IPS-20b (cell line): ENCODE results near the gene TMOD4.
"Not testable (repeated sequence)": the region's sequence is repeated elsewhere in the genome, so short reads cannot be mapped to it uniquely, and the experiment has no call there.

Source experiments
- H3K27ac ChIP-seq: one replicate; pipeline ENCODE4 v1.5.1; 2013; ENCODE audit warnings: low read length
- H3K27me3 ChIP-seq: 2 replicates; pipeline ENCODE4 v1.6.1; 2013; ENCODE audit warnings: mild to moderate bottlenecking, low read length, inconsistent platforms; ENCODE audit not compliant: insufficient read depth
- H3K36me3 ChIP-seq: 2 replicates; pipeline ENCODE4 v1.6.1; 2013; ENCODE audit warnings: low read depth, mild to moderate bottlenecking, inconsistent platforms, low read length, moderate library complexity; ENCODE audit not compliant: insufficient read depth
- H3K4me1 ChIP-seq: 2 replicates; pipeline ENCODE4 v1.6.1; 2013; ENCODE audit warnings: mild to moderate bottlenecking, control low read depth, inconsistent platforms, low read length, moderate library complexity; ENCODE audit not compliant: insufficient read depth
- H3K4me3 ChIP-seq: 2 replicates; pipeline ENCODE4 v1.5.1; 2013; ENCODE audit warnings: mild to moderate bottlenecking, low read length, inconsistent platforms
- H3K9ac ChIP-seq: 2 replicates; pipeline ENCODE4 v1.6.1; 2013; ENCODE audit warnings: low read depth, mild to moderate bottlenecking, inconsistent platforms, low read length, moderate library complexity
- H3K9me3 ChIP-seq: 2 replicates; pipeline ENCODE4 v1.6.1; 2013; ENCODE audit warnings: mild to moderate bottlenecking, low read depth, low read length, inconsistent platforms; ENCODE audit not compliant: insufficient read depth

Gene TMOD4

DNA sequence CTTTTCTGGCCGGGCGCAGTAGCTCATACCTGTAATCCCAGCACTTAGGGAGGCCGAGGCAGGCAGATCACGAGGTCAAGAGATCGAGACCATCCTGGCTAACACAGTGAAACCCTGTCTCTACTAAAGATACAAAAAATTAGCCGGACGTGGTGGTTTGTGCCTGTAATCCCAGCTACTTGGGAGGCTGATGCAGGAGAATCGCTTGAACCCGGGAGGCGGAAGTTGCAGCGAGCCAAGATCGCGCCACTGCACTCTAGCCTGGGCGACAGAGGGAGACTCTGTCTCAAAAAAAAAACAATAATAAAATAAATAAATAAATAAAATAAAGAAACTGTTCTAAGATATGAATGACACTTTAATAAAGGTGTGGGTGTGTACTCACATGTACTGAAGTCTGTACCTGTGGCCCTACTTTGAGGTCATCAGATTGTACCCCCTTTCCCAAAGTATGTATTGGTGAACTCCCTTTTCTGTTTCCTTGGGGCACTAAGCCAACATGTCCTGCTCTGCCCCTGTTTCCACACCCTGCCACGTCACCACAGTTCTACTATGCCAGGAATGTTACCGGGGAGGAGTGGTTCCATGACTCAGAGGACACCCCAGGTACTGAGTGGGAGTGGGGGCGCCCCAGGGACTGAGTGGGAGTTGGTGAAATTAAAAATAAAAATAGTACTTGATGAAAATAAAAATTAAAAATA lies 19.3 kb upstream of the TMOD4 start:
- not testable (repeated sequence) for H3K36me3 ChIP-seq, H3K9me3 ChIP-seq, H3K4me3 ChIP-seq, H3K4me1 ChIP-seq, H3K9ac ChIP-seq, H3K27me3 ChIP-seq, H3K27ac ChIP-seq

DNA sequence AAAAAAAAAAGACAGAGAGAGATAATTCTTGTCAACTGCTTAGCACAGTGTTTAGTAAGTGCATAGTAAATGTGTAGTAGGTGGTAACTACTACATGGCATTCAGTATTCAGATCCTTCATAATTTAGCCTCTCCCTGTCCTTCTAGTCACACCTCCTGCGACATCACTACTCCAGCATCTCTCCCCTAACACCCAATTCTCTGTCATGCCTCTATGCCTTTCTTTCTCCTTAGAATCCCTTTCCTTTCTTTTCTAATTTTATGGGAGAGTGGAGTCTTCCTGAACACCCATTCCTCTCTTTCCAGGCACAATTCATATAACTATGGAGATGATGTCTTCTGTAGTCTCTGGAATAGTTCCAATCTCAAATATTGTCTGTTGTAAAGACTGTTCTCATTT lies 18.1 kb upstream of the TMOD4 start:
- Histone ChIP-seq H3K9me3 (no peaks in the 10 kb centered on the region), H3K27ac (no peak overlapping the region), H3K36me3 (no peaks in the 10 kb centered on the region), H3K4me3 (no peak overlapping the region), H3K9ac (no peak overlapping the region), H3K27me3 (no peaks in the 10 kb centered on the region), H3K4me1 (no peaks in the 10 kb centered on the region; the same call in 1 of the 2 replicates)

DNA sequence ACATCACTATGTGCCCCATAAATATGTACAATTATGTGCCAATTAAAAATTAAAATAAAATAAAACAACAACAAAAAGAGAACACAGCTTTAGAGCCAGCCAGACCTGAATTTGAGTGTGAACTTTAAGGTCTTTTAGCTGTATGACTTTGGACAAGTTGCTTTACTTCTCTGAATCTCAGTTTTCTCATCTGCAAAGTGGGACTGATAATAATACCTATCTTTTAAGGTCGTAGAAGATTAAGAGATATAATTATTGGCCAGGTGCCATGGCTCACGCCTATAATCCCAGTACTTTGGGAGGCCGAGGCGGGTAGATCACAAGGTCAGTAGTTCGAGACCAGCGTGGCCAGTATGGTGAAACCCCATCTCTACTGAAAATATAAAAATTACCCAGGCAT lies 17.5 kb upstream of the TMOD4 start:
- Histone ChIP-seq H3K4me3 (no peak overlapping the region), H3K36me3 (no peaks in the 10 kb centered on the region), H3K4me1 (no peaks in the 10 kb centered on the region; the same call in 1 of the 2 replicates), H3K27ac (no peak overlapping the region), H3K9me3 (no peaks in the 10 kb centered on the region), H3K9ac (no peak overlapping the region), H3K27me3 (no peaks in the 10 kb centered on the region)

DNA sequence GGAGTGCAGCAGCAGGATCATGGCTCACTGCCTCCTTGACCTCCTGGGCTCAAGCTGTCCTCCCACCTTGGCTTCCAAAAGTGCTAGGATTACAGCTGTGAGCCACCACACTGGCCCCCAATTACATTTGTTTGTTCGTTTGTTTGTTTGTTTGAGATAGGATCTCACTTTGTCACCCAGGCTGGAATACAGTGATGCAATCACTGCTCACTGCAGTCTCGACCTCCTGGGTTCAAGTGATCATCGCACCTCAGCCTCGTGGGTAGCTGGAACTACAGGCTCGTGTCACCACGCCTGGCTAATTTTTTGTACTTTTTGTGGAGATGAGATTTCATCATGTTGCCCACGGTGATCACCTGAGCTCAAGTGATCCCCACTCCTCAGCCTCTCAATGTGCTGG lies 16.3 kb upstream of the TMOD4 start:
- Histone ChIP-seq H3K4me1 (no peaks in the 10 kb centered on the region; the same call in 1 of the 2 replicates), H3K36me3 (no peaks in the 10 kb centered on the region), H3K27ac (no peak overlapping the region), H3K9ac (no peak overlapping the region), H3K9me3 (no peaks in the 10 kb centered on the region), H3K27me3 (no peaks in the 10 kb centered on the region), H3K4me3 (no peak overlapping the region)

DNA sequence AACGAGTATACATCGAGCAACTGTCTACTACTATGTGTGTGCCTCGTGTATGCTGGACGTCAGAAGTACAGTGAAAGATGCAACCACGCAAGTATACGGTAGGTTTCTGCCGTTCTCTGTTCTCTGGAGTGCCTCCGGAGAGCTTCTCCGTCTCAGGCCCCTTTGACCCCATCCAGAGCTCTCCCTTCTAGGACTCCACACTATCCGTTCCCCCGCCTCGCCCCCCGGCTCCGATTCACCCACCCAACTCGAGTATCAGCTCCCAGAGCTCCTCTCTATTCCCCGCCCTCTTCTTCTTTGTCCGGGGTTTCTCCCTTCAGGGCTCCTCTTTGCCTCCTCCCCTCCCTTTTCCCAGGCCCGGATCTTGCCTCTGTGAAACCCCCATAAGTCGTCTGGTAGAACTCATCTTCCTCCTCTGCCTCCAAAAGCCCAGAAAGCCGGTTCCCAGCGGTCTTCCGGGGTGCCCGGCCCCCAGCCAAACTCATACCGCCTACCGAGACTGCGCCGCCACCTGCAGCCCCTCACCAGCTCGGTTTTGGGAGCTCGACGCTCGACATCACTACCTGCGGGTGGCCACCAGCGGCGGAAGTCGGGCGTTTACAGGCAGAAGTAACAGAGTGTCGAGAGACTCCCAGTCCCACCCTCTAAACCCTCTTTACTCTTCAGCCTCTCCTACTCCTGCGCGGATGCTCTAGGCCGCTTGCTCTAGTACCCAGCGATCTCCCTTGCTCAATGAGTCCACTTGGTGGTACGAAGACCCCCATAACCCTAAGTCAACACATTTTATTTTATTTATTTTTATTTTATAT lies 14.1 kb upstream of the TMOD4 start, which contains the start of gene VPS72:
Gene VPS72, minus strand, starts transcription at position 561 of the 809 bp plus-strand sequence. Its CDS starts 76 bp downstream, at position 485.
- Histone ChIP-seq H3K9me3 (no peaks in the 10 kb centered on the region), H3K27ac (peak within 1 kb of the TSS; percentile 53), H3K9ac (peak within 1 kb of the TSS; percentile 98), H3K36me3 (peaks cover 13% of the 10 kb centered on the region), H3K4me1 (no peaks in the 10 kb centered on the region), H3K27me3 (no peaks in the 10 kb centered on the region), H3K4me3 (peak within 1 kb of the TSS; percentile 100)

DNA sequence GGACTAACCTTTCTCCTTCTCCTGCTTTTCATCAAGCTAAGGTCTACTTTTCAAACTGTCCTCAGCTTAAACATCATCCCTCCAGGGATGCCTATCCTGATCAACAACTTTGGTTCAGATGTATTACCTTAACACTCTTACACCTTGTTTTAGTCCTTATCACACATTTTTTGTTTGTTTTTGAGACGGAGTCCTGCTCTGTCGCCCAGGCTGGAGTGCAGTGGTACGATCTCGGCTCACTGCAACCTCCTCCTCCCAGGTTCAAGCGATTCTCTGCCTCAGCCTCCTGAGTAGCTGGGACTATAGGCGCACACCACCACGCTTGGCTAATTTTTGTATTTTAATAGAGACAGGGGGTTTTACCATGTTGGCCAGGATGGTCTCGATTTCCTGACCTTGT lies 12.9 kb upstream of the TMOD4 start:
- Histone ChIP-seq H3K4me3 (peak overlapping the region; percentile 100), H3K9ac (peak overlapping the region; percentile 98; the same call in 1 of the 2 replicates), H3K36me3 (peaks cover 24% of the 10 kb centered on the region)
- H3K27me3 ChIP-seq, H3K9me3 ChIP-seq, H3K4me1 ChIP-seq, H3K27ac ChIP-seq: not testable (repeated sequence)

DNA sequence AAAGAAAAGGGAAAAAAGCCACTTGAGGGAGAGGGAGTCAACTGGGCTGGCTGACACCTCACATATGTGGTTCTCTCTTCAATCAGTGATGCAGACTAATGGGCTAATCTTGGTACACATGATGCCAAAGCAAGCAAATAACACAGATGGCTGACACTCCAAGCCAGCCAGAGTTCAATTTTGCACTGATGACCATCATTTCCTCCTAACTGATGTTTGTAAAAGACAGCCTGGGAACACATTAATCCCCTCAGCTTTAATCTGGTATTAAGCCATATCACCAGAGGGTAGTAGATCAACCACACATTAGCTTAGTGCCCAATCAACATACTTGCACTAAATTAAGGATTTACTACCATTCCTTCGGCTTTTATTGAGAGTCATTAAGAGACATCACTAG lies 11.4 kb upstream of the TMOD4 start:
- H3K27ac ChIP-seq = no peak overlapping the region
- no peaks in the 10 kb centered on the region for H3K27me3 ChIP-seq
- H3K4me3 ChIP-seq = no peak overlapping the region
- peaks cover 39% of the 10 kb centered on the region for H3K36me3 ChIP-seq
- H3K9ac ChIP-seq = no peak overlapping the region
- no peaks in the 10 kb centered on the region for H3K4me1 ChIP-seq
- no peaks in the 10 kb centered on the region for H3K9me3 ChIP-seq

DNA sequence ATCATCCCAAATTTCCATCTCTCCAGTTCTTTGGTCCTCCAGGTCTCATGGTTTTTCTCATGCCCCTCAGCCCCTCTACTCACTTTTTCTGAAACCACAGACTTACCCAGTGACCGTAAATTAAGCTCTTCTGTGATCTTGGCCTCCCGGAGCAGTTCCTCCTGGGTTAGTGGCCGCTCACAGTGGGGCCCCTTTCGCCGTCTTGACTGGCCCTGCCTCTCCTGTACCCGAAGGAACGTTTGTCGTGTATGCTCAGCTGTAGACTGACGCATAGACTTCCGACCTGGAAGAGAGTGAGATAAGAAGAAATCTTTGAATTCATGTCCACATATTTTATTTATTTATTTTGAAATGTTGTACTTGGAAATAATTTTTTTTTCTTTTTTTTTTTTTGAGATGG lies 8.4 kb upstream of the TMOD4 start:
- Histone ChIP-seq H3K36me3 (peaks cover 65% of the 10 kb centered on the region), H3K9me3 (no peaks in the 10 kb centered on the region), H3K4me3 (no peak overlapping the region), H3K4me1 (no peaks in the 10 kb centered on the region), H3K27me3 (no peaks in the 10 kb centered on the region), H3K27ac (no peak overlapping the region), H3K9ac (no peak overlapping the region)

DNA sequence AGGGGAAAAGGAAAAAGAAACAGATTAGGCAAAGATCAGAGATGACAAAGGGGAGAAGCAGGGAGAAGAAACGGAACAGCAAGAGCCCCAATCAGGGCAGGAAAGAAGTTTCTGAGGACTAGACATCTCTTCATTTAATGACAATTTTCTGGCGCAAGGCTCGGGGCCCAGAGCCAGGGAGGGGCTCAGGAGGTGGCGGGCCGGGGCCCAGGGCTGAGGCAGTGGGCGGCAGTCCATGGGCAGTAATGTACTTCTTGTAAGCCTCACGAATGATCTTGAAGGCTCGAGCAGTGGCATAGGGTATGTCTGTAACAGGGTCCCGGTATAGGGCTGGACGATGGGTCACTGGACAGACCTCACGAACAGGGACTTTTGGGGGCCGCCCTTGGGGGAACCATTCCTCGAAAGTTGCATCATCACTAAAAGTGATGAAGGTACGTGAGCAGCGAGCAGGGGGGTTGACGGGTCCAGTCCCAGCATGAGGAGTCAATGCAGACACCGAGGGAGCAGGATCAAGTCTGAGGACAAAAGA lies 799 bp upstream of the TMOD4 start:
- Histone ChIP-seq H3K9ac (no peak overlapping the region), H3K9me3 (no peaks in the 10 kb centered on the region), H3K36me3 (peaks cover 70% of the 10 kb centered on the region), H3K4me3 (no peak overlapping the region), H3K27me3 (no peaks in the 10 kb centered on the region), H3K27ac (no peak overlapping the region), H3K4me1 (no peaks in the 10 kb centered on the region)

DNA sequence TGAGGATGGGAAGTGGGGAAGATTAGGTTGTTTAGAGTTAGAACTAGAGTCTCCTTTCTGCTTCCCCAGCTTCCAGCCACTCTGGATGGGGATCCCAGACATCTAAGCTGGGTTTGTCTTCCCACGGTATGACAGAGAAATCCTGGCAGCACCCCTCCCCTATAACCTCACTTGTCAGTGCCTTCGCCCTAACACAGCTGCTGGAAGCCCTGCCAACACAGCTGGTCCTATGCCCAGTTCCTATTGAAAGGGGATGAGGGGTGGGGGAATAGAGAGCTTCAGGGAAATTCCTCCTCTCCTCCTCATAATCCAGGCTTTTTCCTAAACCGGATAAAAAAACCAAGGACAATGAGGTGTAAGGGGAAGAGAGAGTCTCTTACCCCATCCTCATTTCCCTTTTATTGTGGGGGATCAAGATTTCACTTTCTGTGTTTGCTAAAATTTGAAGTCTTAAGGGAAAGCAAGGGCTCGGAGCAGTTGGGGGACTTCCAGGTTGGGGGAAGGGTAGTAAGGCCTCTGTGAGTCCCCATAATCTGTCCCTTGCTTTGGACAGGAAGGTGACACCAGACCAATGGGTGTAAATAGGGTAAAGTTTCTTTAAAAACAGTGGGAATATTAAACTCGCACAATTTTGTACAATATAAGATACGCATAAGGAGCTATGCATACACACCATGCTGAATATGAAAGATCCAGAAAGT lies 590 bp downstream of the TMOD4 start:
- no peaks in the 10 kb centered on the region for H3K9me3 ChIP-seq
- H3K4me1 ChIP-seq = no peaks in the 10 kb centered on the region
- H3K9ac ChIP-seq = no peak overlapping the region
- H3K4me3 ChIP-seq = no peak overlapping the region
- no peaks in the 10 kb centered on the region for H3K27me3 ChIP-seq
- H3K36me3 ChIP-seq = peaks cover 59% of the 10 kb centered on the region
- H3K27ac ChIP-seq = no peak overlapping the region

DNA sequence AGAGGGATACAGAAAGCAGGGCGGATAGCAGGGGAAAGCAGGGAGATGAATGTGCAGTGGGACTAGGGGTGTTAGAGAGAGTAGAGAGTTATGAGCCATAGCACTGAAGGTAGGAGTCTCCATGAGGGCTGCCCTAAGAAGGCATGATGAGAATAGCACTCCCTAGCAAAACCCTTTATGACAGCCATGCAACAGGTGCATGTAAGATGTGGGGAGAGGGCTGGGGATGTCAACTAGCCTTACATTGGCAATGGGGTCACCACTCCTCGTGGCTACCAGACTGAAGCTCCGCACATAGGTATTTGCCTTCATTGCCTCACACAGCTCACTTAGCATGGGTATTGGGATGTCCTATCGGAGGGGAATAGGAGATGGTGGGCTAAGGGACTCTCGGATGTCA lies 4.6 kb downstream of the TMOD4 start:
- H3K9me3 ChIP-seq = no peaks in the 10 kb centered on the region
- no peak overlapping the region for H3K4me3 ChIP-seq
- no peak overlapping the region for H3K27ac ChIP-seq
- H3K9ac ChIP-seq = no peak overlapping the region
- 0 out of 2 replicates have a peak, but pooled peaks cover 3% of the 10 kb centered on the region for H3K4me1 ChIP-seq
- peaks cover 52% of the 10 kb centered on the region for H3K36me3 ChIP-seq
- no peaks in the 10 kb centered on the region for H3K27me3 ChIP-seq
